HFFc6 (cell line): ENCODE results near the gene BRD7. TPM values are rescaled to one million over a fixed set of nuclear protein-coding genes. Genes with fewer than 3 reads are reported as not detected.

Experiments
- DNase-seq: peaks from one replicate; pipeline ENCODE4 v3.0.0-alpha.2; 2018
- H3K27ac Mint-ChIP-seq: 2 replicates; pipeline ENCODE4 v1.8.0; 2020; ENCODE audit warnings: mild to moderate bottlenecking, mixed read lengths
- H3K27me3 Mint-ChIP-seq: 2 replicates; pipeline ENCODE4 v1.8.0; 2021; ENCODE audit warnings: mild to moderate bottlenecking, moderate library complexity, mixed read lengths; ENCODE audit not compliant: insufficient read depth
- H3K36me3 Mint-ChIP-seq: 2 replicates; pipeline ENCODE4 v1.8.0; 2021; ENCODE audit warnings: low read depth, mixed read lengths
- H3K4me1 Mint-ChIP-seq: 2 replicates; pipeline ENCODE4 v1.8.0; 2020; ENCODE audit warnings: low read depth, mixed read lengths
- H3K4me3 Mint-ChIP-seq: 2 replicates; pipeline ENCODE4 v1.8.0; 2020; ENCODE audit warnings: mild to moderate bottlenecking, moderate library complexity, mixed read lengths
- H3K9me3 Mint-ChIP-seq: 2 replicates; pipeline ENCODE4 v1.8.0; 2020; ENCODE audit warnings: mild to moderate bottlenecking, mixed read lengths
- CTCF ChIP-seq: fragments of 200-600 bp; sonication (generic); IDR thresholded peaks from 2 replicates; pipeline ENCODE4 v1.5.0; 2021; ENCODE audit warnings: antibody characterized with exemption, mild to moderate bottlenecking
- total RNA-seq, 6 experiments: library from RNA; stranded (reverse); fragmentation: NEBNext Ultra II Directional; extraction: Animal tissue kit (Norgen Biotek cat#: 25700); gene quantifications; 2 replicates in 1 of 6; 3 replicates in 5 of 6; pipeline ENCODE4 v1.2.3, GENCODE V29; 2021

Gene BRD7
- total RNA-seq, 6 experiments from 2014 or later: 50.5 to 65.0 (median 63.0) TPM

DNA sequence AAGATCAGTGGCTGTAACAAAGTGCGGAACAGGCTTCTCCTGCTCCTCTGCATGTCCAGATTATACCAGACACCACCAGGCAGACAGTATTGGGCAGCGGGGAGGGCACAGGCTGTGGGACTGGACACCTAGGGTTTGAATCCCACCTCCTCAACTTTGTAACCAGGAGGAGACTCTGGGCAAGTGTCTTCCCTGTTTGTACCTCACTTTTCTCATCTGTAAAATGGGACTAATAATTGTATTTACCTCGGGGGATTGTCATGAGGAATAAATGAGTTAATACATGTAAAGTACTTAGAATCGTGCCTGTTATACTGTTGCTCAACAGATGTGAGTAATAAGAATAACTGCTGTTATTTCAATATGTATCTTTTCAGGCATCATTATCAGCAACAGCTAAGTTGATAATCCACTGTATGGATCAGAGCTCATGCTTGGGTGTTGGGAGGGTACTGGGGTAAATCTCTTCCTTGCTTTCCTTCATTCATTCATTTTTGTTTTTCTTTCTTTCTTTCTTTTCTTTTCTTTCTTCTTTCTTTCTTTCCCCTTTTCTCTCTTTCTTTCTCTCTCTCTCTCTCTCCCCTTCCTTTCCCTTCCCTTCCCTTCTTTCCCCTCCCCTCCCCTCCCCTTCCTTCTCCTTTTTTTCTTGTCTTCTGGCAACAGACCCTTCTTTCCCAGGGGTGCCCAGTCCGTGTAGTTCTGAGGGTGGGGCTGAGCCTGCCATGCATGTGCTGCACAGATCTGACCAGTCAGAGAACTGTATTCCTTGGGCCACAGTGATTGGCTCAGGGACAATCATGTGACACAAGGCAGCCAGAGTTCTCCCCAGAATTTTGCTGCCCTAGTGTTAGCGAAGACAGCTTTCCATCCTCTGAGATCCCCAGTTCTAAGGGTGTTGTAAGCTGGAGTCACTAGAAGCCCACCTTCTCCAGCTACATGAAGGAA lies 25.3 kb upstream of the BRD7 start:
- no peaks in the 10 kb centered on the region for H3K36me3 Mint-ChIP-seq
- peaks cover 14% of the 10 kb centered on the region for H3K27me3 Mint-ChIP-seq
- DNase-seq: no peak
- peaks cover 9% of the 10 kb centered on the region for H3K4me1 Mint-ChIP-seq
- H3K4me3 Mint-ChIP-seq: no peak overlapping the region
- TF ChIP-seq CTCF: no peak
- no peaks in the 10 kb centered on the region for H3K9me3 Mint-ChIP-seq
- no peak overlapping the region for H3K27ac Mint-ChIP-seq

GRCh38 chr16:50393416-50393815 lies 24.6 kb upstream of the BRD7 start:
- Mint-ChIP-seq H3K36me3 (no peaks in the 10 kb centered on the region), H3K27me3 (peaks cover 16% of the 10 kb centered on the region), H3K9me3 (no peaks in the 10 kb centered on the region), H3K27ac (no peak overlapping the region), H3K4me1 (peaks cover 9% of the 10 kb centered on the region), H3K4me3 (no peak overlapping the region)
- no peak for DNase-seq
- no peak for TF ChIP-seq CTCF

DNA sequence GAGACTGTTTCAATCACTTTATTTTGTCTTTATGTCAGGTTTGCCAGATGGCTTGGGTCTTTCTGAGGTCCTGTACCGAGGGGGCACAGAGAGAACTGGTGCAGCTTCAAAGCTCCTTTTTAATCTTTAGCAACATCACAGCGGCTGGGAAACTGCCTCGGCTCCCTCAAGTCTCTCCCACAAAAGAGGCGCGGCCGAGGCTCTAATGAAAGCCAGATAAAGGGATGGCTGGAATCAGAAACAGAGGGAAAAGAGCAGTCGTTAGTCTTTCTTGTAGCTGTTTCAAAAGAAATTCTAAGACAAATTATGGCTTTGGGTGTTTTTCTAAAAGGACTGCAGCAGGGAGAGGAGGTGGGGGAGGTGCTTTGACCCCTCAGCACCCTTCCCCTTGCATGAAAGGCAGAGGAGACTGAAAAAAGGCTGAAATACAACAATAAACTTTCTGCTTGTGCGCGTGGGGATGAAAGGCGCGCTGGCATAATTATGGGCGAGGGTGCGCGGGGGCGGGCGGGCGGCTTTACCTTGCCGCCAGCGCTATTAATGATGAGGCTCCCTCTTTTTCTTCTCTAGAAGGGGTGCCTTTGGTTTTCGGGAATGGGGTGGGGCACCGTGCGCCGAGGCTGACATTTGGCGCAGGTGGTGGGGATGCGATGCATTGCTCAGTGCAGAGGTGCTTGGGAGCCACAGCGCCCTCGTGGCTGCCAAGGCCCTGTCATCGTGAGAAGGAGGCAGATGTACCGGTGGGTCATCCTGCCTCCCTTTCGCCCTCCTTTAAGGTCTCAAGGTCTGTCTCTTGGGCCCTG lies 22.3 kb upstream of the BRD7 start:
- Mint-ChIP-seq H3K36me3 (no peaks in the 10 kb centered on the region), H3K4me3 (no peak overlapping the region), H3K27me3 (peaks cover 21% of the 10 kb centered on the region), H3K9me3 (no peaks in the 10 kb centered on the region), H3K4me1 (no peaks in the 10 kb centered on the region), H3K27ac (no peak overlapping the region)
- no peak for DNase-seq
- no peak for TF ChIP-seq CTCF

DNA sequence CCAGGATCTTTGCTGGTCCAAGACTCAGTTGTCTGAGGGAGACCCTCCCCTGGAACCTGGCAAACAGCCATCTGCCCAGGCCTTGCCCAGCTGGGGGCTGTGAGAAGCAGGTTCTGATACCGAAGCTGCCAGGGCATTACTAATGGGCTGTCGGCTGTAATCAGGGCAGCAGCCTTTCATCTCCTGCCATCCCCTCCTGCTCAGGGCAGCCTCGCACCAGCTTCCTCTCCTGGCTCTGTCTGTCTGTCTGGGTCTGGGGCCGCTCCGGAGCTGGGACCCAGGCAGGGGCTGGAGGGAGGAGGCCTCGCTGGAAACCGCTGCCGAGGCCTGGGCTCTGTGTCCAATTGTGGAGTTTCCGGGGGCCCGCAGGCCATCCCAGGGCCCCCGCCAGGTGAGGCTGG lies 21.6 kb upstream of the BRD7 start:
- Mint-ChIP-seq H3K27me3 (peaks cover 21% of the 10 kb centered on the region), H3K9me3 (no peaks in the 10 kb centered on the region), H3K4me1 (no peaks in the 10 kb centered on the region), H3K4me3 (no peak overlapping the region), H3K36me3 (no peaks in the 10 kb centered on the region), H3K27ac (no peak overlapping the region)
- TF ChIP-seq CTCF: no peak
- no peak for DNase-seq

- no peaks in the 10 kb centered on the region for H3K36me3 Mint-ChIP-seq
- no peaks in the 10 kb centered on the region for H3K4me1 Mint-ChIP-seq
- H3K4me3 Mint-ChIP-seq: no peak overlapping the region
- H3K27me3 Mint-ChIP-seq: peaks cover 21% of the 10 kb centered on the region
- no peaks in the 10 kb centered on the region for H3K9me3 Mint-ChIP-seq
- H3K27ac Mint-ChIP-seq: no peak overlapping the region
- TF ChIP-seq CTCF: no peak
- no peak for DNase-seq
Observed at GRCh38 chr16:50389900-50390299, 21.1 kb upstream of the BRD7 start.
